GM12878 (cell line): Measurements from ENCODE around the gene USF1. TPM values are rescaled to one million over a fixed set of nuclear protein-coding genes. Genes with fewer than 3 reads are reported as not detected.

Experiments
- CEBPB ChIP-seq, 2 experiments: fragments of 150-350 bp in 1 of 2; IDR thresholded peaks; 2 replicates each; pipeline ENCODE4 v1.6.1; 2012 to 2014; ENCODE audit warnings: low read depth in 2 of 2, low read length in 2 of 2, borderline replicate concordance in 1 of 2, inconsistent platforms in 1 of 2
- CREB1 ChIP-seq: IDR thresholded peaks from 2 replicates; pipeline ENCODE4 v1.6.1; 2012; ENCODE audit warnings: low read depth, mild to moderate bottlenecking, inconsistent platforms
- CREM ChIP-seq: IDR thresholded peaks from 2 replicates; pipeline ENCODE4 v1.6.1; 2014; ENCODE audit warnings: antibody characterized with exemption, low read depth
- FOS ChIP-seq: IDR thresholded peaks from 3 replicates; pipeline ENCODE4 v1.6.1; 2011; ENCODE audit warnings: borderline replicate concordance; ENCODE audit not compliant: insufficient read length; ENCODE audit errors: extremely low read depth
- FOXK2 ChIP-seq: fragments of 450-650 bp; IDR thresholded peaks from 2 replicates; pipeline ENCODE4 v1.6.1; 2017; ENCODE audit warnings: mild to moderate bottlenecking, moderate library complexity
- GABPA ChIP-seq: IDR thresholded peaks from 2 replicates; pipeline ENCODE4 v1.6.1; 2014; ENCODE audit warnings: antibody characterized with exemption, low read depth, mild to moderate bottlenecking, inconsistent platforms
- GATAD2B ChIP-seq: fragments of 450-650 bp; conservative IDR thresholded peaks from 2 replicates; pipeline ENCODE4 v1.6.1; 2017; ENCODE audit warnings: low read depth, mild to moderate bottlenecking, moderate library complexity
- JUNB ChIP-seq: IDR thresholded peaks from 2 replicates; pipeline ENCODE4 v1.6.1; 2016; ENCODE audit warnings: antibody characterized with exemption, mild to moderate bottlenecking
- JUND ChIP-seq: IDR thresholded peaks from 2 replicates; pipeline ENCODE4 v1.6.1; 2012; ENCODE audit warnings: low read depth, mild to moderate bottlenecking, low read length, improper control_type of control experiment, moderate library complexity
- KAT2A ChIP-seq: conservative IDR thresholded peaks from 2 replicates; pipeline ENCODE4 v1.6.1; 2011; ENCODE audit warnings: low read depth, low read length; ENCODE audit not compliant: control insufficient read depth
- MEF2A ChIP-seq: IDR thresholded peaks from 2 replicates; pipeline ENCODE4 v1.6.1; 2011; ENCODE audit warnings: low read depth, mild to moderate bottlenecking, low read length, moderate library complexity; ENCODE audit not compliant: insufficient read depth
- MTA2 ChIP-seq: fragments of 450-650 bp; IDR thresholded peaks from 2 replicates; pipeline ENCODE4 v1.6.1; 2016; ENCODE audit warnings: low read depth, mild to moderate bottlenecking, moderate library complexity
- NR2C1 ChIP-seq: fragments of 450-650 bp; IDR thresholded peaks from 2 replicates; pipeline ENCODE4 v1.6.1; 2017; ENCODE audit warnings: antibody characterized with exemption, mild to moderate bottlenecking, moderate library complexity
- PML ChIP-seq: IDR thresholded peaks from 2 replicates; pipeline ENCODE4 v1.6.1; 2012; ENCODE audit warnings: low read length, inconsistent platforms
- POLR2AphosphoS2 ChIP-seq: IDR thresholded peaks from 2 replicates; pipeline ENCODE4 v1.6.1; 2011; ENCODE audit warnings: low read depth, mild to moderate bottlenecking, low read length, improper control_type of control experiment, moderate library complexity
- POLR2AphosphoS5 ChIP-seq: IDR thresholded peaks from 2 replicates; pipeline ENCODE4 v1.6.1; 2011; ENCODE audit warnings: mild to moderate bottlenecking, low read length, inconsistent platforms
- RAD21 ChIP-seq: IDR thresholded peaks from 2 replicates; pipeline ENCODE4 v1.6.1; 2011; ENCODE audit warnings: mild to moderate bottlenecking, low read depth, low read length, moderate library complexity; ENCODE audit not compliant: insufficient read depth
- RAD51 ChIP-seq: fragments of 450-650 bp; IDR thresholded peaks from 2 replicates; pipeline ENCODE4 v1.6.1; 2016; ENCODE audit warnings: moderate library complexity, mild to moderate bottlenecking, inconsistent platforms
- RBBP5 ChIP-seq: fragments of 200-600 bp; sonication (generic); conservative IDR thresholded peaks from 2 replicates; pipeline ENCODE4 v1.6.1; 2016
- SMC3 ChIP-seq: IDR thresholded peaks from 2 replicates; pipeline ENCODE4 v1.6.1; 2011; ENCODE audit warnings: low read length, improper control_type of control experiment, borderline replicate concordance
- SPI1 ChIP-seq: IDR thresholded peaks from 2 replicates; pipeline ENCODE4 v1.6.1; 2011; ENCODE audit warnings: low read depth, mild to moderate bottlenecking, low read length, moderate library complexity, borderline replicate concordance; ENCODE audit not compliant: insufficient read depth
- SRF ChIP-seq, 2 experiments: IDR thresholded peaks; 2 replicates each; pipeline ENCODE4 v1.6.1; 2011; ENCODE audit warnings: low read depth in 2 of 2, low read length in 2 of 2, mild to moderate bottlenecking in 1 of 2, moderate library complexity in 1 of 2
- STAT1 ChIP-seq: fragments of 450-650 bp; conservative IDR thresholded peaks from 2 replicates; pipeline ENCODE4 v1.6.1; 2014; ENCODE audit warnings: antibody characterized with exemption, mild to moderate bottlenecking
- TAF1 ChIP-seq: IDR thresholded peaks from 2 replicates; pipeline ENCODE4 v1.6.1; 2011; ENCODE audit warnings: mild to moderate bottlenecking, low read depth, low read length, borderline replicate concordance
- ZNF217 ChIP-seq: fragments of 450-650 bp; IDR thresholded peaks from 2 replicates; pipeline ENCODE4 v1.6.1; 2017; ENCODE audit warnings: antibody characterized with exemption, mild to moderate bottlenecking
- ZNF24 ChIP-seq: fragments of 450-650 bp; IDR thresholded peaks from 2 replicates; pipeline ENCODE4 v1.6.1; 2017; ENCODE audit warnings: antibody characterized with exemption, mild to moderate bottlenecking
- ZNF274 ChIP-seq: IDR thresholded peaks from one replicate; pipeline ENCODE4 v1.8.0; 2011; ENCODE audit not compliant: insufficient read length, insufficient read depth
- ZSCAN29 ChIP-seq: fragments of 450-650 bp; IDR thresholded peaks from 2 replicates; pipeline ENCODE4 v1.6.1; 2017; ENCODE audit warnings: mild to moderate bottlenecking, moderate library complexity
- polyA plus RNA-seq, 11 experiments: library from polyadenylated mRNA; depleted of rRNA in 4 of 11; unstranded in 6 of 11; stranded (reverse) in 5 of 11; fragments of >200 nt; fragmentation: Nextera tagmentation in 4 of 11; fragmentation: Illumina TruSeq in 1 of 11; extraction: Ambion mirVana in 4 of 11; extraction: Trizol in 1 of 11; gene quantifications; 1 replicate in 1 of 11; 2 replicates in 10 of 11; pipeline versions ENCODE4 v1.2.1 to v1.2.3, GENCODE V29; 2011 to 2016; ENCODE audit warnings: inconsistent platforms in 2 of 11, missing spikeins in 2 of 11, low read depth in 1 of 11
- total RNA-seq, 4 experiments: library from RNA; depleted of rRNA in 3 of 4; stranded (reverse); fragments of >200 nt in 3 of 4; fragmentation: Illumina TruSeq in 1 of 4; extraction: Trizol in 1 of 4; gene quantifications; 2 replicates each; pipeline versions ENCODE4 v1.2.1 to v1.2.3, GENCODE V29; 2013 to 2021
- TF ChIP-seq, protein P1 (sequence below): fragments of 450-650 bp; IDR thresholded peaks from 2 replicates; pipeline ENCODE4 v1.6.1; 2017; ENCODE audit warnings: mild to moderate bottlenecking
- TF ChIP-seq, protein P2 (sequence below): fragments of 450-650 bp; IDR thresholded peaks from 2 replicates; pipeline ENCODE4 v1.6.1; 2018; ENCODE audit warnings: mild to moderate bottlenecking, low read depth, moderate library complexity; ENCODE audit not compliant: partially characterized antibody

Gene USF1
- total and polyA plus RNA-seq, 10 of the 15 experiments (the other 5 are each of a cell fraction or from before 2014, with no cell fraction given) = 9.4 to 92.1 (median 53.5) TPM

DNA sequence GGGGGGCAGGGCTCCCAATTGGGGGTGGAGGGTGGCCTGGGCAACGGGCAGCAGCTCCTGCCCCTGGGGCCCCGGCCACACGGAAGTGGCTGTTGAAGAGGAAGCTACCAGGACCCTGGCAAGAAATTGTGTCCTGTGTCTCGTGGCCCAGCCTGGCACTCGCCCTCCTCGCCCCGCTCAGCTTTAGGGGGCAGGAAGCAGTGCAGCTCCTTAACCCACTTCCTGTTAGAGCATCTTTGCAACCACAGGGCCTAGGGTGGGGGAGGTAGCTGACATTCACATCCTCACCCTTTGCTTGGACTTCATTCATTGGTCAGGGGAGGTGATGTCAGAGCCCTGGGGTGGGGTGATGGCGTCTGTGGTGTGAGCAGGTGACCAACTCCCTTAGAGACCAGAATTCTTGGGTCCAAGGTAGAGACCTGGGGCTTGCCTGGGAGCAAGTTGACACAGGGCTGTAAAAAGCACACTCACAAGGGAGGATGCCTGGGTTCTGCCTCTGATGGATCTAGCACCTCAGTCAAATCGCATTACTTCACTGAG, 24.0 kb upstream of the USF1 start, which contains the start of gene ARHGAP30 (continued):
- TF ChIP-seq ZNF24 = 0 out of 2 replicates have a peak, but pooled peaks have one; percentile 55
- no peak for TF ChIP-seq STAT1
- peak; percentile 84 for TF ChIP-seq TAF1
- TF ChIP-seq PML = peak; percentile 96
- no peak for TF ChIP-seq CEBPB (IDR thresholded peaks at IDR 0.05; ENCODE audit: borderline replicate concordance in 1 of 2, low read depth in 2 of 2, low read length in 2 of 2)
- TF ChIP-seq, protein P1, sequence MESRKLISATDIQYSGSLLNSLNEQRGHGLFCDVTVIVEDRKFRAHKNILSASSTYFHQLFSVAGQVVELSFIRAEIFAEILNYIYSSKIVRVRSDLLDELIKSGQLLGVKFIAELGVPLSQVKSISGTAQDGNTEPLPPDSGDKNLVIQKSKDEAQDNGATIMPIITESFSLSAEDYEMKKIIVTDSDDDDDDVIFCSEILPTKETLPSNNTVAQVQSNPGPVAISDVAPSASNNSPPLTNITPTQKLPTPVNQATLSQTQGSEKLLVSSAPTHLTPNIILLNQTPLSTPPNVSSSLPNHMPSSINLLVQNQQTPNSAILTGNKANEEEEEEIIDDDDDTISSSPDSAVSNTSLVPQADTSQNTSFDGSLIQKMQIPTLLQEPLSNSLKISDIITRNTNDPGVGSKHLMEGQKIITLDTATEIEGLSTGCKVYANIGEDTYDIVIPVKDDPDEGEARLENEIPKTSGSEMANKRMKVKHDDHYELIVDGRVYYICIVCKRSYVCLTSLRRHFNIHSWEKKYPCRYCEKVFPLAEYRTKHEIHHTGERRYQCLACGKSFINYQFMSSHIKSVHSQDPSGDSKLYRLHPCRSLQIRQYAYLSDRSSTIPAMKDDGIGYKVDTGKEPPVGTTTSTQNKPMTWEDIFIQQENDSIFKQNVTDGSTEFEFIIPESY = no peak
- TF ChIP-seq RAD51 = peak; percentile 87
- no peak for TF ChIP-seq RBBP5
- peak; percentile 87 for TF ChIP-seq POLR2AphosphoS5
- no peak for TF ChIP-seq SMC3
- TF ChIP-seq NR2C1 = no peak
- peak; percentile 87 for TF ChIP-seq CREB1
- TF ChIP-seq CREM = peak; percentile 81; the same call in 1 of the 2 replicates
- no peak for TF ChIP-seq FOXK2
- no peak; the same call in 1 of the 2 replicates for TF ChIP-seq RAD21
- no peak for TF ChIP-seq JUND
- no peak for TF ChIP-seq JUNB
- TF ChIP-seq GATAD2B = peak; percentile 75; the same call in 1 of the 2 replicates
- no peak for TF ChIP-seq FOS
- TF ChIP-seq, protein P2, sequence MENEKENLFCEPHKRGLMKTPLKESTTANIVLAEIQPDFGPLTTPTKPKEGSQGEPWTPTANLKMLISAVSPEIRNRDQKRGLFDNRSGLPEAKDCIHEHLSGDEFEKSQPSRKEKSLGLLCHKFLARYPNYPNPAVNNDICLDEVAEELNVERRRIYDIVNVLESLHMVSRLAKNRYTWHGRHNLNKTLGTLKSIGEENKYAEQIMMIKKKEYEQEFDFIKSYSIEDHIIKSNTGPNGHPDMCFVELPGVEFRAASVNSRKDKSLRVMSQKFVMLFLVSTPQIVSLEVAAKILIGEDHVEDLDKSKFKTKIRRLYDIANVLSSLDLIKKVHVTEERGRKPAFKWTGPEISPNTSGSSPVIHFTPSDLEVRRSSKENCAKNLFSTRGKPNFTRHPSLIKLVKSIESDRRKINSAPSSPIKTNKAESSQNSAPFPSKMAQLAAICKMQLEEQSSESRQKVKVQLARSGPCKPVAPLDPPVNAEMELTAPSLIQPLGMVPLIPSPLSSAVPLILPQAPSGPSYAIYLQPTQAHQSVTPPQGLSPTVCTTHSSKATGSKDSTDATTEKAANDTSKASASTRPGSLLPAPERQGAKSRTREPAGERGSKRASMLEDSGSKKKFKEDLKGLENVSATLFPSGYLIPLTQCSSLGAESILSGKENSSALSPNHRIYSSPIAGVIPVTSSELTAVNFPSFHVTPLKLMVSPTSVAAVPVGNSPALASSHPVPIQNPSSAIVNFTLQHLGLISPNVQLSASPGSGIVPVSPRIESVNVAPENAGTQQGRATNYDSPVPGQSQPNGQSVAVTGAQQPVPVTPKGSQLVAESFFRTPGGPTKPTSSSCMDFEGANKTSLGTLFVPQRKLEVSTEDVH = no peak
- TF ChIP-seq ZSCAN29 = no peak
- TF ChIP-seq SPI1 = peak; percentile 78
- TF ChIP-seq ZNF274 = no peak
- peak; percentile 57; the same call in 1 of the 2 replicates for TF ChIP-seq MEF2A
- TF ChIP-seq POLR2AphosphoS2 = 0 out of 2 replicates have a peak, but pooled peaks have one; percentile 40
- peak in 1 of 2 experiments; percentile 43; a peak in 1 of 4 replicates for TF ChIP-seq SRF (IDR thresholded peaks at IDR 0.05; ENCODE audit: low read depth in 2 of 2, low read length in 2 of 2)
- TF ChIP-seq KAT2A = no peak
- TF ChIP-seq MTA2 = peak; percentile 49
- TF ChIP-seq ZNF217 = no peak
- peak; percentile 90 for TF ChIP-seq GABPA
